ENCODE measurements around the gene PLCL2.
"Not testable (repeated sequence)": the region's sequence is repeated elsewhere in the genome, so short reads cannot be mapped to it uniquely, and the experiment has no call there.

Gene PLCL2

GRCh38 chr3:16961621-16962205 is 77.0 kb downstream of the PLCL2 start:
- DNase-seq (ENCODE audit: low read depth) = no peak

DNA sequence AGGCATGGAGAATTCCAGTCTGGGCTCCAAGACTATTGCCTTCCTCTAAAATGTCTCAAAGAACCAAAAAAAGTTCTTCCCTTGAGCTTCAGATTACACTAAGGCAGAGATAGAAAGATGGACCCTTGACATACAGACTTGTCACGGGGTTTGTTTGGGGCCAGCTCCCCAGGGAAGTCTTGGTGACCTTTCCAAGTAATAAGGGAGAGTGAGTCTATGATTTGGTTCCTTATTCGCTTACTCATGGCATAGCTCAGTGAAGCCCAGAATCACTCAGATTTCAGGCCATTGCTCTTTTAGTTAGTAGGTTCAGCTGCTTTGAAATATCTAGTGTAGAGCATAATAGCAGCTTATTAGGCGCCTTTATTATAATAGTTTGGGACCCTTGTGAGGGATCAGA is 90.3 kb downstream of the PLCL2 start:
- DNase-seq (ENCODE audit: low read depth) = no peak

GRCh38 chr3:16978234-16978920 is 93.6 kb downstream of the PLCL2 start:
- no peak for DNase-seq (ENCODE audit: low read depth)

- DNase-seq (ENCODE audit: low read depth) = no peak
Measured at GRCh38 chr3:16978921-16979271, 94.1 kb downstream of the PLCL2 start.

- DNase-seq (ENCODE audit: low read depth) = not testable (repeated sequence)
Measured at GRCh38 chr3:16979769-16980515, 95.2 kb downstream of the PLCL2 start.

DNA sequence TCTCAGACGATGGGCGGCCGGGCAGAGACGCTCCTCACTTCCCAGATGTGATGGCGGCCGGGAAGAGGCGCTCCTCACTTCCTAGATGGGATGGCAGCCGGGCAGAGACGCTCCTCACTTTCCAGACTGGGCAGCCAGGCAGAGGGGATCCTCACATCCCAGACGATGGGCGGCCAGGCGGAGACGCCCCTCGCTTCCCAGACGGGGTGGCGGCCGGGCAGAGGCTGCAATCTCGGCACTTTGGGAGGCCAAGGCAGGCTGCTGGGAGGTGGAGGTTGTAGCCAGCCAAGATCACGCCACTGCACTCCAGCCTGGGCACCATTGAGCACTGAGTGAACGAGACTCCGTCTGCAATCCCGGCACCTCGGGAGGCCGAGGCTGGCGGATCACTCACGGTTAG is 95.8 kb downstream of the PLCL2 start:
- not testable (repeated sequence) for DNase-seq (ENCODE audit: low read depth)

GRCh38 chr3:16982460-16982859 is 97.7 kb downstream of the PLCL2 start:
- no peak for DNase-seq (ENCODE audit: low read depth)

DNA sequence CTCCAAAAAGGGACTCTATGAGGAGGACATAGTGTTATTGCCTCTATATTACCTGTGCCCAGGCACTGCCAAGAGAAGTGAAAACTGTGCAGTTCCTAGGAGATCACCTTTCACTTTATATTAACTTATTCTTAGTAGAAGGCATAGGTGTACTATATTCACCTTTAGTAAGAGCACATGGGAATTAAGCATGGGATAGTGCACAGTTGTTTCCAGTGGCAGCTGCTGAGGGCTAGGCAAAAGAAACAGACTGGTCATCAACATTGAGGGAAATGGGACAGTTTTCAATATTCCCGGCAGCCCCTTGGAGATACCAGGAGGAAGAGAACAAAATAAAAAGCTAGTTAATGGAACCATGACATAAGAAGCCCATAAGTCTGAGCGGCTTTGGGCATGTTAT is 100.9 kb downstream of the PLCL2 start:
- DNase-seq (ENCODE audit: low read depth) = no peak

DNA sequence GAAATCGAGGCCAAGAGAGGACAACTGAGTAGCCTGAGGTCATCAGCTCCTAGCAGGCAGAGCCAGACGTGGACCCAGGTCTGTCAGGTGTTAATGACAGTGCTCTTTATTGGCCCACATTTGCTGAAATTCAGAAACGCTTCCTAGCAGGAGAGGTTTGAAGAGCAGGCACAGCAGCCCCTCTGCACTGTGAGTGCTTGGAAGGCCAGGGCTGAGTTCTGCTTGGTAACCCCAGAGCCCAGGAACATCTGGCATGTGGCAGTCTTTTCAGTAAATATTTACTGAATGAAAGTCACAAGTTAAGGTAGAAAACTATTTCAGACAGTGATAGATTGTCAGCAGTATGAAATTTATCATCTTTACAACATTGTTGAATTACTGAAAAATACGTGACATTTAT is 102.4 kb downstream of the PLCL2 start:
- DNase-seq (ENCODE audit: low read depth) = no peak

- no peak for DNase-seq (ENCODE audit: low read depth)
Measured at GRCh38 chr3:16990163-16990562, 105.4 kb downstream of the PLCL2 start.

- DNase-seq (ENCODE audit: low read depth) = no peak
Measured at GRCh38 chr3:16992198-16992597, 107.4 kb downstream of the PLCL2 start.

DNA sequence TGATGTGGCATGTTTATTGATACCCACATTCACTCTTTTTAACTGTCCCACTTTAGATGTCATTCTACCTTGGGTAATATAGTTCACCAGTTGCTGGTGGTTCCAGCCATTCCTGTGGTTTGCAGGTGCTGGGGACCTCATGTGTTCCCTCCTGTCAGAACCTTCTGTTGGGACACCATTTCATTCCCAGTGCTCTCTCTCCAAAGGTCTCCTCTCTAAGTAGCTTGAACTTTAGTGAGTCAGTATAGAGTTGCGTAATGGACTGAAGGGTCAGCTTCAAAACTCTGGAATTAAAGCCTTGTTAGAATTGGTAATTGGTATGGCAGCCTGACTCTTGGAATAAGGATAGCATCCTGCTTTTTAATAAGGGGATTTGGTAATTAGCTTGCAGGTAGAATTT is 108.5 kb downstream of the PLCL2 start:
- DNase-seq (ENCODE audit: low read depth) = no peak

- DNase-seq (ENCODE audit: low read depth) = no peak
Measured at GRCh38 chr3:16994854-16995525, 110.2 kb downstream of the PLCL2 start.

DNA sequence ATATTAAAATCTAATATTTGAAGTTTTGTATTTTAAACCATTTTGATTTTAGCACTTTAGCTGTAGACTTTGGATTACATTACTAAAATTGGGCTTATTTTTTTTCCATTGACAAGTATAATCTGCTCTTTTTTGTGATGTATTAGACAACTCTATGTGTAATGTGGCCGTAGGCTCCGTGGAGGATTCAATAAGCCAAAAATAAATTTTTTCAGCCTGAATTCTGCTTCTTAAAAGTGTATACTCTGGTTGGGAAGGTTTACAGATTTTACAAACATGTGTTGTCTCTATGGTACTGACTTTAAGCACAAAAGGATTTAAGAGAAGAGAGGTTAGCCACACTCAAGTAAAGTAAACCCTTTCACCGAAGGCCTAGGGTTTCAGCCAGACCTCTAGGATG is 110.8 kb downstream of the PLCL2 start:
- no peak for DNase-seq (ENCODE audit: low read depth)

DNA sequence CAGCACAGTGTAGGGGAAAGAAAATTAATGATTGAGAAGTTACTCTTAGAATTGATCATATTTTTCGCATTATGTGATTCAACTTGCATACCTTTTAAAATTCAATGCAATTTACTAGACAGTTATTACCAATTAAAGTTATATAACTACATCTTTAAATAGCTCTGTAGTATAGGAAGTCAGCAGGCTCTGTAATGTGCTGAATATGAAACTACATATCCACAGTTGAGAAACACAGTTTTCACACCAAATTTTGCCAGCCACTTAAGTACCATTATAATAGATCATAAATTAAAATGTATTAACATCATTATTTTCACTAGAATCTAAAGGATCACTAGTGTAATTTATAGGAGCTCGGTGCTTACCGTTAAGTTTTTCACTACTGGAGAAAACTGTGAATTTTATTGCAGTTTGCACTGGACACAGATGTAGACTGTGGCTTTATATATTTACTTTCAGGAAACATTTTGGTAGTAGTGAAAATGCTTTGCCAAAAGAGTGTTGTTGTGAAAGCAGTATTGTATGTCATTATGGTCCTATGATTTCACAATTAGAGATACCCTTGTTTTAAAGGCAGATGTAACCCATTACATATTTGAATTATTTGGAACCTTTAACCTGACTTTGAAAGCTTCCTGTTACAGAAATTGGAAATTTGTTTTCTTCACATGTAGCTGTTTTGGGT is 113.6 kb downstream of the PLCL2 start:
- no peak for DNase-seq (ENCODE audit: low read depth)

DNA sequence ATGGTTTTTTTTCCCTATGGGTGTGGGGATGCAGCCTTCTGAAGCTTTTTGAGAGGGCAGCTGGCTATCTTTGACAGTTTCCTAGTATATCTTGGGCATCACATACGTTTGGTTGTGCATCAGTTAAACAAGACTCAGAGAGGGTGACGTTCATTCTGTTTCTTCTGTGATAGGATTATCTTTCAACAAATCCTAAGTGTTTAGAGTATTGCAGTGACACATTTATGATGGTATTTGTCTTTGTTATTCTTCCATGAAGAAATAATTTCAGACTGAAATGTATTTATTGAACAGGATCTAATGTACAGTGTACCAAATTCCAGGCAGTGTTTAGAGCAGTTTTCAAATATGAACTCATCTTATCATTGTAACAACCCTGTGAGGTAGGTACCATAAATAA is 114.4 kb downstream of the PLCL2 start:
- DNase-seq (ENCODE audit: low read depth) = no peak

DNA sequence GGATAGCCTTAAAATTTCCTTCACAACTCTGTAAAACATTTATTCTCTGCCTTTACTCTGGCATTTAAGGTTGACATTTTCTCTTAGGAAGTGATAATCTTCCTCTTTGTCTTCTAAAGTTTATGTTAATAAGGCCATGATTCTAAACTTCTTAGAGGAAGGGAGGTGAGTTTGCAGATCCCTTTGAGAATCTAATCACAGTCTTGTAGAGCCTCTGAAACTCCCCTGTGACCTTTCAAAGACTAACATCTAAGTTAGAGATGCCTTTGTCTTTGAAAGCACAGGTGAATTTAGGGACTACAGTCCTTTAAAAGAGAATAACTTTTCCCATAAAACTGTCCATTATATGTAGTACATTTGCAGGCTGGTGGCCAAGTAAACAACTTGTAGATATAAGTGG is 115.1 kb downstream of the PLCL2 start:
- DNase-seq (ENCODE audit: low read depth) = no peak

DNA sequence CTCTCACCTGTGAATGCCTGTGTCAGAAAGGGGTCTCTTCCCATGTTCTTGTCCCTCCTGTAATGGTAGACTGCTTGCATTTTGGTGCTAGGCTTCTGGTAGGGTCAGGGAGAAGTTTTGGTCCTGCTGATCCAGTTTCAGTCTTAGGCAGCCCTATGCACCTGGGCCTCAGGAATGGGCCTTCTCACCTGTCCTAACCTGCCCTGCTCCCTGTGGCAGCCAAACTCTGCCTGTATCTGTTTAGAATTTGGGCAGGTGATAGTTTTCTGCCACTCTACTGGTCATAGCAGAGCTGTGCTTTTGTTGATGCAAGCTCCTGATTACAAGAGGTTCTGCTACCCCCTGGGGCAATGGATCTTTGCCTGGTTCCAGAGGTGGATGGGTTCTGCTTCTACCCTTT is 118.7 kb downstream of the PLCL2 start:
- DNase-seq (ENCODE audit: low read depth) = no peak

DNA sequence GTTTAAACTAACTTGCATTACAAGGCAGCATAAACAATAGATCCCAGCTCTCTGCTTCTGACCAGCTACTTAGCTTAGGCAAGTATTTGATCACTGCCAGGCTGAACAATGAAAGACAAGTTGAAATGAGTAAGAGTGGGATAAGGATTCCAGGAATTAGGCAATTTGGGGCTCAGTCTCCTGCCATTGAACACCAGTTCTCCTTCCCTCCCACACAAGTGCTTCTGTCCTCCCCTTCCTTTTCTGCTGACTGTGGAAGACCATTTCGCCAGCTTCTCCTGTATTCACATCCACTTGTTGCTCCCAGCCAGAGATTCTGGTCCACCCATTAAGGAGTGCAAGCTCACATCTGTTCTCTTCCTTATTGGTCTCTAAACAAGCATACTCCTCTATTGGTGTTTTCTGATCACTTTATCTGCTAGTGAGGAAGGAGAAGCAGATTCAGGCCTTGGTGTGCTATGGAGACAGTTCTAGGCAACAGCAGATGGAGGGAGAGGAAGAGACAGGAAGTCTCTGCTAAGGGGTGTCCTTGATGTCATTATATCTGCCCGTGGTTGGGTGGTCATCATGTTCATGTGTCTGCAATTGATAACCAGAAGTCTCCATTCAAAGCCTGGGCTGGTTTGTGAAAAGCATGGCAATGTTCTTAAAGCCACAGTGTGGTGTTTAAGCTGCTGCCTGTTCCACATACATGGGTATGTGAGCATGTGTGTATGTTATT is 121.5 kb downstream of the PLCL2 start:
- DNase-seq (ENCODE audit: low read depth) = no peak

- DNase-seq (ENCODE audit: low read depth) = no peak
Measured at GRCh38 chr3:17007284-17007683, 122.5 kb downstream of the PLCL2 start.

DNA sequence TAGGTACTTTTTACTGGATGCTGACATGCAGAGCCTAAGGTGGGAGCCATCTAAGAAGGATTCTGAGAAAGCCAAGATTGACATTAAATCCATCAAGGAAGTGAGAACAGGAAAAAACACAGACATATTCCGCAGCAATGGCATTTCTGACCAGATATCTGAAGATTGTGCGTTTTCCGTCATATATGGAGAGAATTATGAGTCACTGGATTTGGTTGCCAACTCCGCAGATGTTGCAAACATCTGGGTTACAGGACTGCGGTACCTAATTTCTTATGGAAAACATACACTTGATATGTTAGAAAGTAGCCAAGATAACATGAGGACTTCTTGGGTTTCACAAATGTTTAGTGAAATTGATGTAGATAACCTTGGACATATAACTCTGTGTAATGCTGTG is 125.1 kb downstream of the PLCL2 start:
- DNase-seq (ENCODE audit: low read depth) = no peak

Data from HS-27A (cell line).